ENCODE results near the gene COL6A1.

The COL6A1 gene

GRCh38 chr21:46029186-46029924 is 47.8 kb downstream of the COL6A1 start:
- no peak for DNase-seq (ENCODE audit: low read depth)
- H3K4me3 ChIP-seq (ENCODE audit: low read length) = no peak overlapping the region
- TF ChIP-seq, protein P1, sequence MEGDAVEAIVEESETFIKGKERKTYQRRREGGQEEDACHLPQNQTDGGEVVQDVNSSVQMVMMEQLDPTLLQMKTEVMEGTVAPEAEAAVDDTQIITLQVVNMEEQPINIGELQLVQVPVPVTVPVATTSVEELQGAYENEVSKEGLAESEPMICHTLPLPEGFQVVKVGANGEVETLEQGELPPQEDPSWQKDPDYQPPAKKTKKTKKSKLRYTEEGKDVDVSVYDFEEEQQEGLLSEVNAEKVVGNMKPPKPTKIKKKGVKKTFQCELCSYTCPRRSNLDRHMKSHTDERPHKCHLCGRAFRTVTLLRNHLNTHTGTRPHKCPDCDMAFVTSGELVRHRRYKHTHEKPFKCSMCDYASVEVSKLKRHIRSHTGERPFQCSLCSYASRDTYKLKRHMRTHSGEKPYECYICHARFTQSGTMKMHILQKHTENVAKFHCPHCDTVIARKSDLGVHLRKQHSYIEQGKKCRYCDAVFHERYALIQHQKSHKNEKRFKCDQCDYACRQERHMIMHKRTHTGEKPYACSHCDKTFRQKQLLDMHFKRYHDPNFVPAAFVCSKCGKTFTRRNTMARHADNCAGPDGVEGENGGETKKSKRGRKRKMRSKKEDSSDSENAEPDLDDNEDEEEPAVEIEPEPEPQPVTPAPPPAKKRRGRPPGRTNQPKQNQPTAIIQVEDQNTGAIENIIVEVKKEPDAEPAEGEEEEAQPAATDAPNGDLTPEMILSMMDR (conservative IDR thresholded peaks at IDR 0.05; ENCODE audit: low read length) = no peak

GRCh38 chr21:46031484-46031883 is 49.9 kb downstream of the COL6A1 start:
- H3K4me3 ChIP-seq (ENCODE audit: low read length) = no peak overlapping the region
- TF ChIP-seq, protein P1 (conservative IDR thresholded peaks at IDR 0.05; ENCODE audit: low read length) = no peak
- DNase-seq (ENCODE audit: low read depth) = no peak

DNA sequence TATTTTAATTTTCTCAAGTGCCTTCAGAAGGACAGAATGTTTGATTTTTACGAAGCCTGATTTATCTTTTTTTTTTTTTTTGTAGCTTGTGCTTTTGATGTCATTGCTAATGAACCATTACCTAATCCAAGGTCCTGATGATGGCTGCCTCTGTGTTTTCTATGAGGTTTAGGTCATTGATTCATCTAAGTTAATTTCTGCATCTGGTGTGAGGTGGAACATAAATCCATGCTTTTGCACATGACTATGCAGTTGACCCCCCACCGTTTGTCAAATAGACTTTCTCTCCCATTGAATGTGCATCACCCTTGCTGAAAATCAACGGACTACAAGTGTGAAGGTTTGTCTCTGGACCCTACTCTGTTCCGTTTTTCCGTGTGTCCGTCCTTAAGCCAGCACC is 50.5 kb downstream of the COL6A1 start:
- no peak overlapping the region for H3K4me3 ChIP-seq (ENCODE audit: low read length)
- TF ChIP-seq, protein P1 (conservative IDR thresholded peaks at IDR 0.05; ENCODE audit: low read length) = no peak
- no peak for DNase-seq (ENCODE audit: low read depth)

DNA sequence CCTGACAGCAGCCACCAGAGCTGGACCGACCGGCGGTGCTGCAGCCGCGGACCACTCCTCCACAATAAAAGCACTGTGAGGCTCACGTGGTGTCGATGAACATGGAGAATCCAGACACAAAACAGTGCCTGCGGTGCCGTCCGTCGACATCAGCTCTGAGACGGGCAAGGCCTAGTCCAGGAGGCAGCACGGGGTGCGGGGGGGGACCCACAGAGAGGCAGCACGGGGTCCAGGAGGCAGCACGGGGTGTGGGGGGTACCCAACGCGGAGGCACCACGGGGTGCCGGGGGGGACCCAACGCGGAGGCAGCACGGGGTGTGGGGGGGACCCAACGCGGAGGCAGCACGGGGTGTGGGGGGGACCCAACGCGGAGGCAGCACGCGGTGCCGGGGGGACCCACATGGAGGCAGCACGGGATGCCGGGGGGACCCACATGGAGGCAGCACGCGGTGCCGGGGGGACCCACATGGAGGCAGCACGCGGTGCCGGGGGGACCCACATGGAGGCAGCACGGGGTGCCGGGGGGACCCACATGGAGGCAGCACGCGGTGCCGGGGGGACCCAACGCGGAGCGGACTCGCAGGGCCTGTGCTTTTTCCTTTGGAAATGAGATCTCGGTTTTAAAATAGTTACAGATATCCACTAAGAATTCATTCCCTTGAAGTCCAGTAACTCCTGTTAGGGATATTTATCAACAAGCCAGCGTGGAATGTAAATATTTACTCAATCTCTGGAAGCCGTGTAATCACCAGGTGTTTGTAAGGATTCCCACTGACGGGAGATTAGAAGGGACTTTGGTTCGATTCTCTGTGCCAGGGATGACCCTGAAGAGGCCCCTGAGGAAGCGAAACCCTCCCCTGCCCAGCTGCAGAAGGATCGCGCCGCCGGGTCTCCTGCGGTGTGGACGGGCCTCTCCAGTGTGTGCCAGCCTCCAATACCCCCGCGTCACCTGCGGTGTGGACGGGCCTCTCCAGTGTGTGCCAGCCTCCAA is 52.1 kb downstream of the COL6A1 start:
- TF ChIP-seq, protein P1 (conservative IDR thresholded peaks at IDR 0.05; ENCODE audit: low read length) = no peak
- no peak for DNase-seq (ENCODE audit: low read depth)
- no peak overlapping the region for H3K4me3 ChIP-seq (ENCODE audit: low read length)

DNA sequence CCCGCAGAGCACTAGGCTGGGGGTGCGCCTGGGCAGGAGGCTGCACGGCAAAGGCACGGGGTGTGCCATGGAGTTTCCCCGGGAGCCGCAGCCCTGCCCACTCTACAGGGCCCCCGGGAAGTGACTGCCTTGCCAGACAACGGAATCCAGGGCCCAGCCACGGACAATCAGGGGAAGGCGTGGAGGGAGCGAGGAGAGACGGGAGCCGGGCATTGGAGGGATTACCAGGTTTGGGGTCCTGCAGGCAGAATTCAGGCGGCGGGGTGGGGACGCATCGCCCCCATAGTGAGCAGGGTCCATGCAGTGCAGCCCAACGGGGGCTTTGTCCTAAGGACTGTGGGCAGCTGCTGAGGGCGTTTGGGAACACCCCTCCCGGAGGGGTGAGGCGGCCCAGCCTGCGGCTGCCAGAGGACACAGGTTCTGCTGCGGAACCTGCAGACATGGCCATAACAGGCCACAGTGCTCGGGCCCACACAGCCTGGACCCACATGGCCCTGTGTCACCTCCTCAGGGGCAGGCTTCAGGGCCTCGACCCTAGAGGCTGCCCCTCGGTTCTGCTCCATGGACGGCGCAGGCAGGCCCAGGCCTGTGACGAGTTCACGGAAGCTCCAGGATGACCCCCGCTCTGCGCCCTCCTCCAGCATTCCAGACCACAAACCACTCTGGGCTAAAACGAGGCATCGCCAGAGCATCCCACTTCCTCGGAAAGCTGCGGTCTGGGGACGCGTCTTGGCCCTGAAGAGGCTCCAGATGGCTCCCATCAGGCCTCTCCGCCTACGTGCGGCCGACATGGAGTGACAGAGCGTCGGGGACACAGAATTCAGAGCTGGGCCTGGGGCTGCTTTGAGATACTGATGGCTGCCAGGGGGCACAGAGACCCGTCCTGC is 54.5 kb downstream of the COL6A1 start:
- no peak overlapping the region; the same call in 1 of the 2 replicates for H3K4me3 ChIP-seq (ENCODE audit: low read length)
- TF ChIP-seq, protein P1 (conservative IDR thresholded peaks at IDR 0.05; ENCODE audit: low read length) = no peak
- DNase-seq (ENCODE audit: low read depth) = peak; percentile 96

DNA sequence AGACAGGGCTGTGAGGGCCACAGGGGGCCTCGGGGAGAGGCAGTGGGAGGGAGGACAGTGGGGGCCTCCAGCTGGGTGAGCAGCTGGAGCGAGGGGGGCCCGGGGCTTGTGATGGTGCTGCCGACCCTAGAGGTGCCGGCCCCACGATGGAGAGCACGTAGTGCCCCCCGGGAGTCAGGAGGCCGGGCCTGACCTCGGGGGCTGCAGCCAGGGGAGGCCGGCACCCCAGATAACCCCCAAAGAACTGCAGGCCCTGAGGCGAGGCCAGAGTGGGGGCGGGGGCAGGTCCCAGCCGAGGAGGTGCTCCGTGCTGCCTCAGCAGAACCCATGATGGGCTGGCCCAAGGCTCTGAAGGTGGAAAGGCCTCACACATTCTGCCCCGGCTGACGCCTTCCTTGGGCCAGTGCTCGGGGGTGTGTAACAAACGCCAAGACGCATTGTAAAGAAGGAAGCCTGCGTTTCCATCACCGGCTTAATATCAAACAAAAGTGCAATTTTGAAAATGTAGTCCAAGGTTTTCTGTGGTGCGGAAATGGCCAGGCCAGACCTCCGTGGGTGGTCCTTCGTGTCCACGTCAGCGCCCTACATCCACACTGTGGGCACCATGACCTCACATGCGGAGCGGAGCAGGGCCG is 55.2 kb downstream of the COL6A1 start:
- TF ChIP-seq, protein P1 (conservative IDR thresholded peaks at IDR 0.05; ENCODE audit: low read length) = no peak
- DNase-seq (ENCODE audit: low read depth) = no peak
- no peak overlapping the region for H3K4me3 ChIP-seq (ENCODE audit: low read length)
